Heart left ventricle (tissue), 13 donors: Measurements from ENCODE around the gene PSMF1.

ENCODE experiments used
- CTCF ChIP-seq, 12 donors: fragments of 200-600 bp; sonication (generic) in 4 of 12; IDR thresholded peaks; one replicate each; pipeline versions ENCODE4 v1.5.0 to v1.8.0; 2018 to 2022; ENCODE audit warnings: antibody characterized with exemption in 12 of 12, mild to moderate bottlenecking in 5 of 12
- POLR2A ChIP-seq, 2 donors: fragments of 450-650 bp; IDR thresholded peaks; one replicate each; pipeline ENCODE4 v1.6.1; 2017; ENCODE audit warnings: antibody characterized with exemption in 2 of 2, mild to moderate bottlenecking in 2 of 2, moderate library complexity in 2 of 2
- donor health status: ischemic (EF 13 %, LVEDD 7.1; RV severe dilation, severe dysfunction).
- donor health status: DM: no; HTN: yes; CAD: no.
- donor health status: DM: no; HTN: no; CAD: no.
- donor health status: ischemic (EF 25% LVEDD 6.9; RV normal size, moderate dysfunction).
- donor health status: ischemic (EF 25% LVEDD 5.7; RV mildly dilated, moderate dysfunction).
- donor health status: ischemic (EF 35%, LVEDD 5.7; RV mildly dilated, moderate dysfunction).
- donor health status: nonischemic (EF 11% LVEDD 7.7; RV severe dilation, severe dysfunction).
- donor health status: DM: yes; HTN: yes; CAD: no.
- donor health status: PGD.
- donor health status: ischemic (EF 29% LVEDD 5.4; RV normal size, mild dysfunction).
- donor health status: nonischemic (EF 23%, LVEDD 6.1; RV moderate dilation, normal function).

GRCh38 chr20:1121429-1121828 lies 3.0 kb downstream of the PSMF1 start:
- no peak for TF ChIP-seq POLR2A (IDR thresholded peaks at IDR 0.05)
- no peak for TF ChIP-seq CTCF (IDR thresholded peaks at IDR 0.05)
